ENCODE data around the gene PRKAG2.

The PRKAG2 gene

DNA sequence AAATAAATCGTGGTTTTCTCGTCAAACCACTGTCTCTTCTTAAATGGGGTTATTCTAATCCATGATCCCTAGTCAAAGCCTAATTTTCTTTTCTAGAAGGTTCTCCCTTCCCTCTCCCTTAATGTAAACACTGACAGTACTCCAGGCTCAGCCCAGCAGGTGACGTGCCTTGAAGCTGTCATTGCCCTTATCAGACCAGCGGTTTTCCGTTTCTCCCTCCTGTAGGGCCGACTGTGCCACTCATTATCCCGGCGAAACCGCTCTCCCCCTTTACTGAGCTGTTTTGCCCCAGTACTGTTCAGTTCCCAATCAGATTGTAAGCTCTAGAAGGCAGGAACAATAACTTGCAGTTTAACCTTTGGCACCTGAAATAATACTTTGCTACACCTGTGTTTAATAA lies 203.7 kb downstream of the PRKAG2 start:
- TF ChIP-seq, protein P1, sequence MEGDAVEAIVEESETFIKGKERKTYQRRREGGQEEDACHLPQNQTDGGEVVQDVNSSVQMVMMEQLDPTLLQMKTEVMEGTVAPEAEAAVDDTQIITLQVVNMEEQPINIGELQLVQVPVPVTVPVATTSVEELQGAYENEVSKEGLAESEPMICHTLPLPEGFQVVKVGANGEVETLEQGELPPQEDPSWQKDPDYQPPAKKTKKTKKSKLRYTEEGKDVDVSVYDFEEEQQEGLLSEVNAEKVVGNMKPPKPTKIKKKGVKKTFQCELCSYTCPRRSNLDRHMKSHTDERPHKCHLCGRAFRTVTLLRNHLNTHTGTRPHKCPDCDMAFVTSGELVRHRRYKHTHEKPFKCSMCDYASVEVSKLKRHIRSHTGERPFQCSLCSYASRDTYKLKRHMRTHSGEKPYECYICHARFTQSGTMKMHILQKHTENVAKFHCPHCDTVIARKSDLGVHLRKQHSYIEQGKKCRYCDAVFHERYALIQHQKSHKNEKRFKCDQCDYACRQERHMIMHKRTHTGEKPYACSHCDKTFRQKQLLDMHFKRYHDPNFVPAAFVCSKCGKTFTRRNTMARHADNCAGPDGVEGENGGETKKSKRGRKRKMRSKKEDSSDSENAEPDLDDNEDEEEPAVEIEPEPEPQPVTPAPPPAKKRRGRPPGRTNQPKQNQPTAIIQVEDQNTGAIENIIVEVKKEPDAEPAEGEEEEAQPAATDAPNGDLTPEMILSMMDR (IDR thresholded peaks at IDR 0.05): no peak
- TF ChIP-seq ZFX (IDR thresholded peaks at IDR 0.05; ENCODE audit: borderline replicate concordance): no peak
- no peak overlapping the region for H3K27ac ChIP-seq

DNA sequence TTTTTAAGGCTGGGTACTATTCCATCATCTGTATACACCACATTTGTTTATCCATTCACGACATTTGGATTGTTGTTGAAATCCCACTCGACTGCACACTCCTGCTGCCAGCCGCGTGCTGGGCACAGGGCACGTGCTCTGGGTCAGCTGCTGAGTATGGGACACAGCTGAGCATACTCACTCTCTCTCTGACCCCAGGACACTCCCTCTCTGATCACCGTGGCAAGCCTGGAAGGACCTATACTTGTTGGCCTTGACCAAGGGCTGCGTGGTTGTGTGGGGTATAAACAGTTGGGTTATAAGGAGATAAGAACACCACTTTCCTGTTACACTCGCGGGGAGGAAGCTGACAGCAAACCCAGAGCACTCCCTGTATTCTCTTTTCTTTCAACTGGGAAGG lies 204.2 kb downstream of the PRKAG2 start:
- TF ChIP-seq, protein P1 (IDR thresholded peaks at IDR 0.05): no peak
- TF ChIP-seq ZFX (IDR thresholded peaks at IDR 0.05; ENCODE audit: borderline replicate concordance): no peak

DNA sequence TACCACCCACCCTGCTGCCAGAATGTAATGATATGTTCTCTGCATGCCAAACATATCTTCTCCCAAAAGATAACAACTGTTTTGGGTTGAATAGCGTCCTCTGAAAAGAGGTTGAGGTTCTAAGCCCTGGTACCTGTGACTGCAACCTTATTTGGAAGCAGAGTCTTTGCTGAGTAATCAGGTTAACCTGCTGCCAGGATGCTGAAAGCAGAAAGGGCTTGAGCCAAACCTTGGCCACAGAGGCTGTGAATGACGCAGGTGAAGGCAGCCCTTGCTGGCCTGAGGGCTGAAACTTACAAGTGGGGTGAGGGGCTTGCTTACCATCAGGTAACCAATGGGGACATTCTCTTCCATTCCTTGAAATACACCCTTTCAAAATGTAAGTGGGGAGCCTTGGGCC lies 205.4 kb downstream of the PRKAG2 start:
- TF ChIP-seq, protein P1 (IDR thresholded peaks at IDR 0.05): no peak
- TF ChIP-seq ZFX (IDR thresholded peaks at IDR 0.05; ENCODE audit: borderline replicate concordance): no peak

More for the DNA sequence above, 204.2 kb downstream of the PRKAG2 start:
- H3K27ac ChIP-seq: no peak overlapping the region

DNA sequence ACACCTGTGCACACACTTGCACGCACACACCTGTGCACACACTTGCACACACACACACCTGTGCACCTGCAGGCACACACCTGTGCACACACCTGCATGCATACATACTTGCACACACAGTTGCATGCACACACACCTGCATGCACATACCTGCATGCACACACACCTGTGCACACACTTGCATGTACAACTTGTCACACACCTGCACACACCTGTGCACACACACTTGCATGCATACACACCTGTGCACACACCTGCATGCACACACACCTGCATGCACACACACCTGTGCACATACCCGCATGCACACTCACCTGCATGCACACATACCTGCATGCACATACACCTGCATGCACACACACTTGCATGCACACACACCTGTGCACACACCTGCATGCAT lies 207.2 kb downstream of the PRKAG2 start:
- no peak overlapping the region for H3K27ac ChIP-seq
- TF ChIP-seq, protein P1 (IDR thresholded peaks at IDR 0.05): no peak

More for the DNA sequence above, 205.4 kb downstream of the PRKAG2 start:
- H3K27ac ChIP-seq: no peak overlapping the region

DNA sequence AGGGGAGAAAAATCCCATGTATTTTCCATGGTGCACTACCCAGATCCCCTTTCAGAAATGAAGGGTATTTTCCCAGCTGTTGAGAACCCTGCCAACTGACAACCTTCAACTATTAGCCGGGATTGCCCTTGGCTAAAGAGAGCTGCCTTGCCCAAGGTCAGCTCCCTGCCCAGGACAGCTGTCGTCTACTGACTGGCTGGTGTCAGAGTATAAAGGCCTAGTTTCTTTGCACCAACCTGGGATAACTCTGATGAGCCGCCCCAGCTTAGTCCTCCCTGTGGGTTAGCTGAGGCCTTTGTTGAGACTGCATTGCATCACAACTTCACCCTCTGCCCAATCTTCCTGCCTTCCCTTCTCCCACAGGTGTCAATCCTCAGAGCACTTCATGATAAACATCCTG lies 210.0 kb downstream of the PRKAG2 start:
- TF ChIP-seq, protein P1 (IDR thresholded peaks at IDR 0.05): no peak
- TF ChIP-seq ZFX (IDR thresholded peaks at IDR 0.05; ENCODE audit: borderline replicate concordance): no peak
- H3K27ac ChIP-seq: no peak overlapping the region

DNA sequence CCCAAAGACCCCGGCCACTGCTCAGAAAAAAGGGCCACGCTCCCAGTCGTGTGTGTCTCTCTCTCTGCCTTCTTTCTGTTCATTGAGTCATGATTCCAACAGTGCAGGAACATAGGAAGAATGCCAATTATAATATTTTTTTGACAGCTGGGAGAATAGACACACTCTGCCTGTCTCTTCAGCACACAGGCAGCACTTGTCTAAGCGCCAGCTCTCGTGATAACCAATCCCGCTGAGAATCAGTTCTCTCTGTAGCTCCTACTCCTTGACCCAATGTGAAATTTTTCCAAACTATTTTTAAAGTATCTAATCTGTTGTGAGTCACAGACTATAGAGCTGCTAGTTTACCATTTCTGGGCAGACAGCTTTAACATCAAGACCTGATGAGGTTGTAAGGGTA lies 211.5 kb downstream of the PRKAG2 start:
- H3K27ac ChIP-seq: no peak overlapping the region
- TF ChIP-seq, protein P1 (IDR thresholded peaks at IDR 0.05): no peak
- no peak for TF ChIP-seq ZFX (IDR thresholded peaks at IDR 0.05; ENCODE audit: borderline replicate concordance)

DNA sequence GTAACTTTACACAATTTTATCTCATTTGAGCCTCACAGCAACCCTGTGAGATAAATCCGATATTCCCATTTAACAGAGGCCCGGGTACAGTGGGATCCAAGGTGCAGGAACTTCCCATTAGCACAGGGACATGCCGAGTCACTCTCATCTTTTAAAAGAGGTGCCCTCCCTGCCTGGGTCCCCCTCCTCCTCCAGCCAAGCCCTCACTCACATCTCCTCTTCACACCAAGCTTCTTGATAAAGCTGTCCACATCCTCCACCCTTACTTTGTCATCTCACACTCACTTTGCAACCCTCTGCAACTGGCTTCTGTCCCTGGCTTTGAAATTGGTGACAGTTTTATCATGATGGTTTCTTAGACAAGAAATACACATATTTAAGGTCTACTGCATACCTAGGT lies 212.6 kb downstream of the PRKAG2 start:
- no peak overlapping the region for H3K27ac ChIP-seq
- TF ChIP-seq ZFX (IDR thresholded peaks at IDR 0.05; ENCODE audit: borderline replicate concordance): no peak
- TF ChIP-seq, protein P1 (IDR thresholded peaks at IDR 0.05): no peak
